ENCODE measurements around the gene TMEM270. TPM values are rescaled to one million over a fixed set of nuclear protein-coding genes. Genes with fewer than 3 reads are reported as not detected.
"Not testable (repeated sequence)": the region's sequence is repeated elsewhere in the genome, so short reads cannot be mapped to it uniquely, and the experiment has no call there.

Gene TMEM270
- polyA plus RNA-seq, 1 donor from 2014 or later = not detected

GRCh38 chr7:73844848-73845460 lies 16.0 kb upstream of the TMEM270 start:
- Histone ChIP-seq H3K9me3 (ENCODE audit: low read length) (no peaks in the 10 kb centered on the region), H3K9ac (ENCODE audit: low read length) (no peak overlapping the region), H3K79me2 (replicated peaks; ENCODE audit: insufficient read depth, low read length) (no peaks in the 10 kb centered on the region), H3K9me2 (ENCODE audit: insufficient read depth, low read length) (no peaks in the 10 kb centered on the region), H3K27me3 (ENCODE audit: insufficient read depth, low read depth, low read length) (no peaks in the 10 kb centered on the region), H3K36me3 (ENCODE audit: insufficient read depth, low read length) (no peaks in the 10 kb centered on the region), H2AFZ (ENCODE audit: low read depth, low read length) (no peak overlapping the region), H3K4me2 (ENCODE audit: low read length) (no peak overlapping the region), H4K20me1 (ENCODE audit: insufficient read depth) (no peaks in the 10 kb centered on the region), H3K4me3 (ENCODE audit: low read length) (no peak overlapping the region), H3K27ac (ENCODE audit: low read length) (no peak overlapping the region), H3F3A (ENCODE audit: insufficient read depth, low read length, poor library complexity, severe bottlenecking) (no peaks in the 10 kb centered on the region)
- TF ChIP-seq RAD21 (conservative IDR thresholded peaks at IDR 0.05) (no peak), EZH2 (IDR thresholded peaks at IDR 0.05; ENCODE audit: borderline replicate concordance, insufficient read depth, low read length, poor library complexity, severe bottlenecking) (no peak), TAF1 (IDR thresholded peaks at IDR 0.05; ENCODE audit: low read depth) (no peak), CTCF (IDR thresholded peaks at IDR 0.05; ENCODE audit: poor library complexity, severe bottlenecking) (no peak), SMC3 (conservative IDR thresholded peaks at IDR 0.05; ENCODE audit: poor library complexity) (no peak), MXI1 (conservative IDR thresholded peaks at IDR 0.05; ENCODE audit: poor library complexity, severe bottlenecking) (no peak), POLR2AphosphoS5 (IDR thresholded peaks at IDR 0.05) (no peak), EP300 (conservative IDR thresholded peaks at IDR 0.05; ENCODE audit: poor library complexity, severe bottlenecking) (no peak), REST (IDR thresholded peaks at IDR 0.05; ENCODE audit: borderline replicate concordance) (no peak)

GRCh38 chr7:73845701-73846195 lies 15.2 kb upstream of the TMEM270 start:
- not testable (repeated sequence) for H3F3A ChIP-seq (ENCODE audit: insufficient read depth, low read length, poor library complexity, severe bottlenecking); H3K9ac ChIP-seq (ENCODE audit: low read length); H3K9me3 ChIP-seq (ENCODE audit: low read length); H3K9me2 ChIP-seq (ENCODE audit: insufficient read depth, low read length); H3K36me3 ChIP-seq (ENCODE audit: insufficient read depth, low read length); H4K20me1 ChIP-seq (ENCODE audit: insufficient read depth); H3K4me3 ChIP-seq (ENCODE audit: low read length); H3K27me3 ChIP-seq (ENCODE audit: insufficient read depth, low read depth, low read length); H2AFZ ChIP-seq (ENCODE audit: low read depth, low read length); H3K27ac ChIP-seq (ENCODE audit: low read length); H3K4me2 ChIP-seq (ENCODE audit: low read length); H3K79me2 ChIP-seq (replicated peaks; ENCODE audit: insufficient read depth, low read length)

All from neural cell (in vitro differentiated cells).